Calu3 (cell line): ENCODE results near the gene PCNX1. TPM values are rescaled to one million over a fixed set of nuclear protein-coding genes. Genes with fewer than 3 reads are reported as not detected.

Source experiments
- BruUV-seq: library from RNA; stranded (reverse); fragments of 400-500 nt; replicated peaks from 2 replicates; lab custom pipeline; 2021; lab: Mats Ljungman, UMichigan
- CTCF ChIA-PET: fragments of 300-600 bp; sonication (Branson Sonifier 250); formaldehyde crosslinking; loops from one replicate; lab custom pipeline; 2022; ENCODE audit warnings: antibody characterized with exemption; lab: Charles Lee
- DNase-seq: peaks from one replicate; pipeline ENCODE4 v3.0.0; 2022
- H3K27ac Mint-ChIP-seq: one replicate; pipeline ENCODE4 v1.8.0; 2022; ENCODE audit warnings: mixed read lengths; ENCODE audit not compliant: unreplicated experiment
- H3K27me3 Mint-ChIP-seq: one replicate; pipeline ENCODE4 v1.8.0; 2022; ENCODE audit warnings: mixed read lengths; ENCODE audit not compliant: unreplicated experiment
- H3K36me3 Mint-ChIP-seq: one replicate; pipeline ENCODE4 v1.8.0; 2022; ENCODE audit warnings: mild to moderate bottlenecking, moderate library complexity, mixed read lengths; ENCODE audit not compliant: insufficient read depth, unreplicated experiment
- H3K4me1 Mint-ChIP-seq: one replicate; pipeline ENCODE4 v1.8.0; 2022; ENCODE audit warnings: mild to moderate bottlenecking, low read depth, mixed read lengths; ENCODE audit not compliant: unreplicated experiment
- H3K4me3 Mint-ChIP-seq: one replicate; pipeline ENCODE4 v1.8.0; 2022; ENCODE audit warnings: mild to moderate bottlenecking, low read depth, moderate library complexity, mixed read lengths; ENCODE audit not compliant: unreplicated experiment
- H3K9me3 Mint-ChIP-seq: one replicate; pipeline ENCODE4 v1.8.0; 2022; ENCODE audit warnings: low read depth, mixed read lengths; ENCODE audit not compliant: unreplicated experiment
- intact Hi-C: fragments of 100-400 bp; cut with micrococcal nuclease; formaldehyde crosslinking; loops from one replicate; pipeline ENCODE4 v1.10.0; 2022; ENCODE audit not compliant: unreplicated experiment
- total RNA-seq: library from RNA; stranded (reverse); gene quantifications from 2 replicates; pipeline ENCODE4 v1.2.3, GENCODE V29; 2022
- TF ChIP-seq, protein P1 (sequence below): fragments of 200-600 bp; IDR thresholded peaks from one replicate; pipeline ENCODE4 v1.8.0; 2022; ENCODE audit warnings: antibody characterized with exemption; ENCODE audit not compliant: unreplicated experiment

The PCNX1 gene
- total RNA-seq, 1 experiment from 2014 or later = 34.1 TPM

- no TSS peak for BruUV-seq
- Mint-ChIP-seq H3K4me1 (no peaks in the 10 kb centered on the region), H3K27me3 (no peaks in the 10 kb centered on the region), H3K36me3 (no peaks in the 10 kb centered on the region), H3K4me3 (no peak overlapping the region), H3K9me3 (no peaks in the 10 kb centered on the region), H3K27ac (no peak overlapping the region)
- TF ChIP-seq, protein P1, sequence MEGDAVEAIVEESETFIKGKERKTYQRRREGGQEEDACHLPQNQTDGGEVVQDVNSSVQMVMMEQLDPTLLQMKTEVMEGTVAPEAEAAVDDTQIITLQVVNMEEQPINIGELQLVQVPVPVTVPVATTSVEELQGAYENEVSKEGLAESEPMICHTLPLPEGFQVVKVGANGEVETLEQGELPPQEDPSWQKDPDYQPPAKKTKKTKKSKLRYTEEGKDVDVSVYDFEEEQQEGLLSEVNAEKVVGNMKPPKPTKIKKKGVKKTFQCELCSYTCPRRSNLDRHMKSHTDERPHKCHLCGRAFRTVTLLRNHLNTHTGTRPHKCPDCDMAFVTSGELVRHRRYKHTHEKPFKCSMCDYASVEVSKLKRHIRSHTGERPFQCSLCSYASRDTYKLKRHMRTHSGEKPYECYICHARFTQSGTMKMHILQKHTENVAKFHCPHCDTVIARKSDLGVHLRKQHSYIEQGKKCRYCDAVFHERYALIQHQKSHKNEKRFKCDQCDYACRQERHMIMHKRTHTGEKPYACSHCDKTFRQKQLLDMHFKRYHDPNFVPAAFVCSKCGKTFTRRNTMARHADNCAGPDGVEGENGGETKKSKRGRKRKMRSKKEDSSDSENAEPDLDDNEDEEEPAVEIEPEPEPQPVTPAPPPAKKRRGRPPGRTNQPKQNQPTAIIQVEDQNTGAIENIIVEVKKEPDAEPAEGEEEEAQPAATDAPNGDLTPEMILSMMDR = no peak
- intact Hi-C loops = no loop called here
- DNase-seq = no peak
- CTCF ChIA-PET = no interaction called here
Measured at GRCh38 chr14:71056168-71056567, 148.9 kb downstream of the PCNX1 start.

DNA sequence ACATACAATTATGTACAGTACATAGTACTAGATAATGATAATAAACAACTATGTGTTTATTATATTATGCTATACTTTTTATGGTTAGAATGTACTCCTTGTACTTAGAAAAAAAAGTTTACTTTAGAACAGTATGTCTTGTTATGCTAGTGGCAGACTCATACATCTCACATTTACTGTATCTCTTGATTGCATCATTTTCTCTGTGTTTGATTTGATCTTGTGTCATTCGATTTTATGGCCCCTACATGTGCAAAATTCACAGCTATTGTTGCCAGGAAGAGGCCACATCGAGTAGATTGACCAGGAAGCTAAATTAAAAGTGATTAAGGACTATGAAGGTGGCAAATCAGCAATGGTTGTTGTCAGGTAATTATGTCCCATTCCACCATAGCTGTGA, 153.0 kb downstream of the PCNX1 start:
- intact Hi-C loops = no loop called here
- Mint-ChIP-seq H3K4me3 (no peak overlapping the region), H3K9me3 (no peaks in the 10 kb centered on the region), H3K36me3 (no peaks in the 10 kb centered on the region), H3K27ac (no peak overlapping the region), H3K27me3 (no peaks in the 10 kb centered on the region), H3K4me1 (no peaks in the 10 kb centered on the region)
- DNase-seq = no peak
- TF ChIP-seq, protein P1 = no peak
- no TSS peak for BruUV-seq
- CTCF ChIA-PET = no interaction called here

DNA sequence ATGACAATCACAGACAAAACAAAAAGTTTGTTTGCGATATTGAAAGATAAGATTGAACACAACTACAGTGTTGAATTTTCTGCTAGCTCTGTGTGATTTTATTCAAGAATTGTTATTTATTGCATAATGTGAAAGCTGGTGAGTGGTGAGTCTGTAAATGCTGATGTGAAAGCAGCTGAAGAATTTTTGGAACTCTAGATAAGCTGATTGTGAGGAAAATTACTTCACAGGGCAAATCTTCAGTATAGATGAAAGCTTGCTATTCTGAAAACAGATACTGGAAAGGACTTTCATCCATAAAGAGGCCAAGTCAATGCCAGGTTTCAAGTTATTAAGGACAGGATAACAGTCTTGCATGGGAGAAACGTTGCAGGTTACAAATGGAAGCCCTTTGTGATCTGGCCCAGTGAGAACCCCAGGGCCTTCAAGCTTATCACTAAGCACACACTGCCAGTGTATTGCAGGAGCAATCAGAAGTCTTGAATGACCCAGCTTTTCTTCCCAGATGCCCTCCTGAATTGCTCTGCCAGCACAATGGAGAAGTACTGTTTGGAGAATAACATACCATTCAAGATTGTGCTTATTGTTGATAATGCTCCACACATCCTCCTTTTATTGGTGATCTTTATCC, 153.7 kb downstream of the PCNX1 start:
- no peaks in the 10 kb centered on the region for H3K4me1 Mint-ChIP-seq
- H3K27me3 Mint-ChIP-seq = no peaks in the 10 kb centered on the region
- no peak overlapping the region for H3K27ac Mint-ChIP-seq
- H3K9me3 Mint-ChIP-seq = no peaks in the 10 kb centered on the region
- intact Hi-C loops = no loop called here
- DNase-seq = no peak
- CTCF ChIA-PET = no interaction called here
- no peaks in the 10 kb centered on the region for H3K36me3 Mint-ChIP-seq
- BruUV-seq = no TSS peak
- no peak overlapping the region for H3K4me3 Mint-ChIP-seq
- TF ChIP-seq, protein P1 = no peak

DNA sequence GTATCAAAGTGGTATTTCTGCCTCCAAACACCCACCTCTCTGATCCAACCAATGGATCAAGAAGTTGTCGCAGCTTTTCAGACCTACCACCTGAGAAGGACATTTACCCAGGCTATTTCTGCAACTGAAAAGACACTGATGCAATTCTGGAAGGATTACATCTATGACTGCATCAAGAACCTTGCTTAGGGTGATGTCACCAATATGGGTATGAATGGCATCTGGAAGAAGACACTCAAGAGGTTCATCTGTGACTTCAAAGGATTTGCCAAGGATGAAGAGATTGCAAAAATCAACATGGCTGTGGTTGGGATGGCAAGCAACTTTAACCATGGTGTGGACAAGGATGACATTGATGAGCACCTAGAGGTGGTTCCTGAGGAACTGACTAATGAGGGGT, 154.2 kb downstream of the PCNX1 start:
- H3K4me1 Mint-ChIP-seq = no peaks in the 10 kb centered on the region
- intact Hi-C loops = no loop called here
- no peak overlapping the region for H3K4me3 Mint-ChIP-seq
- no peaks in the 10 kb centered on the region for H3K36me3 Mint-ChIP-seq
- CTCF ChIA-PET = interaction anchor here (1.1 kb wide), 1 partner anchor 11 kb away, joined by 3 read pairs; no protein-coding TSS in a partner anchor
- H3K27ac Mint-ChIP-seq = peak overlapping the region; percentile 35
- no peaks in the 10 kb centered on the region for H3K27me3 Mint-ChIP-seq
- TF ChIP-seq, protein P1 = no peak
- no peaks in the 10 kb centered on the region for H3K9me3 Mint-ChIP-seq
- DNase-seq = no peak
- no TSS peak for BruUV-seq
